Activated naive CD4-positive, alpha-beta T cell treated with anti-CD3 and anti-CD28 coated beads, Interleukin-2, amount 50 U/mL, for 24 hours (primary cell): ENCODE data around the gene BDH2.

Source experiments
- H3K27ac Mint-ChIP-seq: one replicate; pipeline ENCODE4 v1.8.0; 2021; ENCODE audit warnings: mild to moderate bottlenecking, mixed read lengths
- H3K27me3 Mint-ChIP-seq: one replicate; pipeline ENCODE4 v1.8.0; 2021; ENCODE audit warnings: mixed read lengths
- H3K36me3 Mint-ChIP-seq: one replicate; pipeline ENCODE4 v1.8.0; 2021; ENCODE audit warnings: mixed read lengths
- H3K4me1 Mint-ChIP-seq: one replicate; pipeline ENCODE4 v1.8.0; 2021; ENCODE audit warnings: mixed read lengths
- H3K4me3 Mint-ChIP-seq: one replicate; pipeline ENCODE4 v1.8.0; 2021; ENCODE audit warnings: mild to moderate bottlenecking, mixed read lengths
- H3K9me3 Mint-ChIP-seq: one replicate; pipeline ENCODE4 v1.8.0; 2021; ENCODE audit warnings: mixed read lengths

The BDH2 gene

GRCh38 chr4:103099691-103100392 is at the start of gene BDH2:
Gene BDH2, minus strand, starts transcription at chr4:103099834. Its CDS starts 3,580 bp downstream, at chr4:103096254.
- Mint-ChIP-seq H3K4me1 (peaks cover 43% of the 10 kb centered on the region), H3K36me3 (peaks cover 2% of the 10 kb centered on the region), H3K27me3 (no peaks in the 10 kb centered on the region)

GRCh38 chr4:103144926-103145325 is 45.3 kb upstream of the BDH2 start:
- H3K4me3 Mint-ChIP-seq, result no peak overlapping the region
- H3K9me3 Mint-ChIP-seq, result peaks cover 12% of the 10 kb centered on the region
- peaks cover 7% of the 10 kb centered on the region for H3K36me3 Mint-ChIP-seq
- H3K27ac Mint-ChIP-seq, result no peak overlapping the region
- no peaks in the 10 kb centered on the region for H3K27me3 Mint-ChIP-seq
- H3K4me1 Mint-ChIP-seq, result peaks cover under 1% of the 10 kb centered on the region

More at GRCh38 chr4:103099691-103100392, at the start of gene BDH2:
- Mint-ChIP-seq H3K9me3 (no peaks in the 10 kb centered on the region), H3K27ac (peak within 1 kb of the TSS; percentile 98), H3K4me3 (peak within 1 kb of the TSS; percentile 94)

GRCh38 chr4:103137446-103137827 is 37.8 kb upstream of the BDH2 start:
- Mint-ChIP-seq H3K9me3 (no peaks in the 10 kb centered on the region), H3K27me3 (no peaks in the 10 kb centered on the region), H3K4me1 (peaks cover 10% of the 10 kb centered on the region), H3K4me3 (no peak overlapping the region), H3K27ac (no peak overlapping the region), H3K36me3 (no peaks in the 10 kb centered on the region)

GRCh38 chr4:103136671-103137445 is 37.2 kb upstream of the BDH2 start:
- Mint-ChIP-seq H3K4me3 (no peak overlapping the region), H3K36me3 (no peaks in the 10 kb centered on the region), H3K4me1 (peaks cover 10% of the 10 kb centered on the region), H3K9me3 (no peaks in the 10 kb centered on the region), H3K27me3 (no peaks in the 10 kb centered on the region), H3K27ac (no peak overlapping the region)

GRCh38 chr4:103129174-103129573 is 29.5 kb upstream of the BDH2 start:
- H3K27ac Mint-ChIP-seq, result no peak overlapping the region
- no peaks in the 10 kb centered on the region for H3K4me1 Mint-ChIP-seq
- peaks cover 6% of the 10 kb centered on the region for H3K36me3 Mint-ChIP-seq
- H3K9me3 Mint-ChIP-seq, result peaks cover 24% of the 10 kb centered on the region
- H3K27me3 Mint-ChIP-seq, result no peaks in the 10 kb centered on the region
- no peak overlapping the region for H3K4me3 Mint-ChIP-seq

GRCh38 chr4:103126126-103126525 is 26.5 kb upstream of the BDH2 start:
- H3K27ac Mint-ChIP-seq, result no peak overlapping the region
- peaks cover 6% of the 10 kb centered on the region for H3K36me3 Mint-ChIP-seq
- H3K4me1 Mint-ChIP-seq, result no peaks in the 10 kb centered on the region
- no peaks in the 10 kb centered on the region for H3K27me3 Mint-ChIP-seq
- no peak overlapping the region for H3K4me3 Mint-ChIP-seq
- H3K9me3 Mint-ChIP-seq, result peaks cover 24% of the 10 kb centered on the region

- H3K27me3 Mint-ChIP-seq, result no peaks in the 10 kb centered on the region
- H3K27ac Mint-ChIP-seq, result no peak overlapping the region
- H3K9me3 Mint-ChIP-seq, result peaks cover 17% of the 10 kb centered on the region
- peaks cover 6% of the 10 kb centered on the region for H3K36me3 Mint-ChIP-seq
- H3K4me1 Mint-ChIP-seq, result no peaks in the 10 kb centered on the region
- H3K4me3 Mint-ChIP-seq, result no peak overlapping the region
These were observed 23.5 kb upstream of the BDH2 start for GRCh38 chr4:103123114-103123513.

- no peaks in the 10 kb centered on the region for H3K36me3 Mint-ChIP-seq
- no peaks in the 10 kb centered on the region for H3K27me3 Mint-ChIP-seq
- H3K9me3 Mint-ChIP-seq, result no peaks in the 10 kb centered on the region
- H3K4me1 Mint-ChIP-seq, result no peaks in the 10 kb centered on the region
- H3K4me3 Mint-ChIP-seq, result no peak overlapping the region
- no peak overlapping the region for H3K27ac Mint-ChIP-seq
These were observed 18.5 kb upstream of the BDH2 start for GRCh38 chr4:103118166-103118565.

GRCh38 chr4:103111598-103111997 is 12.0 kb upstream of the BDH2 start:
- Mint-ChIP-seq H3K27me3 (no peaks in the 10 kb centered on the region), H3K9me3 (no peaks in the 10 kb centered on the region), H3K4me3 (no peak overlapping the region), H3K4me1 (no peaks in the 10 kb centered on the region), H3K36me3 (no peaks in the 10 kb centered on the region), H3K27ac (no peak overlapping the region)

GRCh38 chr4:103108542-103108941 is 8.9 kb upstream of the BDH2 start:
- no peaks in the 10 kb centered on the region for H3K36me3 Mint-ChIP-seq
- H3K9me3 Mint-ChIP-seq, result no peaks in the 10 kb centered on the region
- no peak overlapping the region for H3K27ac Mint-ChIP-seq
- H3K4me3 Mint-ChIP-seq, result no peak overlapping the region
- H3K27me3 Mint-ChIP-seq, result no peaks in the 10 kb centered on the region
- peaks cover 3% of the 10 kb centered on the region for H3K4me1 Mint-ChIP-seq

GRCh38 chr4:103105558-103106356 is 6.1 kb upstream of the BDH2 start:
- Mint-ChIP-seq H3K27ac (no peak overlapping the region), H3K4me3 (no peak overlapping the region), H3K27me3 (no peaks in the 10 kb centered on the region), H3K4me1 (peaks cover 3% of the 10 kb centered on the region), H3K9me3 (no peaks in the 10 kb centered on the region), H3K36me3 (no peaks in the 10 kb centered on the region)

- no peaks in the 10 kb centered on the region for H3K36me3 Mint-ChIP-seq
- H3K27me3 Mint-ChIP-seq, result no peaks in the 10 kb centered on the region
- H3K27ac Mint-ChIP-seq, result no peak overlapping the region
- no peak overlapping the region for H3K4me3 Mint-ChIP-seq
- no peaks in the 10 kb centered on the region for H3K9me3 Mint-ChIP-seq
- H3K4me1 Mint-ChIP-seq, result peaks cover 3% of the 10 kb centered on the region
These were observed 5.3 kb upstream of the BDH2 start for GRCh38 chr4:103104886-103105285.

GRCh38 chr4:103100691-103101090 is 1.1 kb upstream of the BDH2 start:
- H3K27ac Mint-ChIP-seq, result no peak overlapping the region
- H3K36me3 Mint-ChIP-seq, result peaks cover 2% of the 10 kb centered on the region
- H3K9me3 Mint-ChIP-seq, result no peaks in the 10 kb centered on the region
- no peak overlapping the region for H3K4me3 Mint-ChIP-seq
- H3K4me1 Mint-ChIP-seq, result peaks cover 37% of the 10 kb centered on the region
- no peaks in the 10 kb centered on the region for H3K27me3 Mint-ChIP-seq

- Mint-ChIP-seq H3K4me3 (peak overlapping the region; percentile 94), H3K4me1 (peaks cover 43% of the 10 kb centered on the region), H3K27ac (no peak overlapping the region), H3K9me3 (no peaks in the 10 kb centered on the region), H3K27me3 (no peaks in the 10 kb centered on the region), H3K36me3 (peaks cover 2% of the 10 kb centered on the region)
These were observed 736 bp downstream of the BDH2 start for GRCh38 chr4:103098756-103099440.

- Mint-ChIP-seq H3K27me3 (no peaks in the 10 kb centered on the region), H3K4me3 (peak overlapping the region; percentile 94)
These were observed 1.3 kb downstream of the BDH2 start for GRCh38 chr4:103098341-103098740.

More at GRCh38 chr4:103098341-103098740, 1.3 kb downstream of the BDH2 start:
- Mint-ChIP-seq H3K27ac (no peak overlapping the region), H3K4me1 (peaks cover 43% of the 10 kb centered on the region), H3K9me3 (no peaks in the 10 kb centered on the region), H3K36me3 (peaks cover 2% of the 10 kb centered on the region)
